ENCODE data around the gene GRIK4.

DNA sequence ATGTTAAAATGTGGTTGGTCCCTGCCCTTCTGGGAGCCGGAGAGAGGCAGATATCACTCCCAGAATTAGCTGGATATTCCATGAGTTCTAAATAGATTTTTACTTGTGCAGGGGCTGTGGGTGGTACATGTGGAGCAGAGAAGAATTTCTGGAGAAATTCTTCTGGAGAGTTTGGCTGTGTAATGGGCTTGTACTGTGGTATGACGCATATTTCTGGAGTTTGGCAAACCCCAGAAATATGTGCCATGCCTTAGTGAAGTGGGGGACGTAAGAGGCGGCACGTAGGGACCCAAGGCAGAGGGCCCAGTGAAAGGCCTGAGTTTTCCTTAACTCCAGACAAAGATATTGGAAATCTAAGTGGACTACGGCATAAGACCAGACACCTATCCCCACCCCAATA, 461.1 kb downstream of the GRIK4 start:
- TF ChIP-seq POLR2AphosphoS5 (IDR thresholded peaks at IDR 0.05; ENCODE audit: low read depth, low read length): no peak
- TF ChIP-seq POLR2A (IDR thresholded peaks at IDR 0.05; ENCODE audit: low read depth, low read length): no peak

Measured in GM12892 (cell line).